Fibroblast of peridontal ligament (primary cell): ENCODE results near the gene UBE2Q2.

ENCODE experiments used
- DNase-seq: peaks from one replicate; pipeline ENCODE4 v3.0.0-alpha.2; 2010; ENCODE audit errors: extremely low read depth

The UBE2Q2 gene

DNA sequence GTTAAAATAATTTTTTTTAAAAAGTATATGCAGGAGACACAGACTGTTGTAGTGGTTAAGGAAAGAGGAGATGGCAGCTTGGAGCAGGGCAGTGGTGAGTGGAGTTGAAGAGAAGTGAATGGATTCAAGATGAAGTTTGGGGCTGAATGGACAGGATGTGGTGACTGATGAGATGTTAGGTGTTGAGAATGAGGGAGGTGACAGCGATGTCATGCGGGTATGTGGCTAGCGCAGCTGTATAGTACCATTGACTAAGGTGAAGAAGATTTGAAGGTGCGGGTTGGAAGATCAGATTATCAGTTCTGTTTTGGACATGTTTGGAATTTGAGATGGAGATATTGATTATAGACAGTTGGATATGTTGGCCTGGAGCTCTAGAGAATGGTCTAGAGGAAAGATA is 80.5 kb downstream of the UBE2Q2 start:
- DNase-seq = no peak

- DNase-seq = no peak
Measured at GRCh38 chr15:75924576-75924975, 81.3 kb downstream of the UBE2Q2 start.

- no peak for DNase-seq
Measured at GRCh38 chr15:75925440-75925839, 82.2 kb downstream of the UBE2Q2 start.

GRCh38 chr15:75926931-75927330 is 83.7 kb downstream of the UBE2Q2 start:
- DNase-seq = no peak

GRCh38 chr15:75927601-75928000 is 84.4 kb downstream of the UBE2Q2 start:
- no peak for DNase-seq

- peak; percentile 20 for DNase-seq
Measured at GRCh38 chr15:75928680-75929608, 85.7 kb downstream of the UBE2Q2 start.

DNA sequence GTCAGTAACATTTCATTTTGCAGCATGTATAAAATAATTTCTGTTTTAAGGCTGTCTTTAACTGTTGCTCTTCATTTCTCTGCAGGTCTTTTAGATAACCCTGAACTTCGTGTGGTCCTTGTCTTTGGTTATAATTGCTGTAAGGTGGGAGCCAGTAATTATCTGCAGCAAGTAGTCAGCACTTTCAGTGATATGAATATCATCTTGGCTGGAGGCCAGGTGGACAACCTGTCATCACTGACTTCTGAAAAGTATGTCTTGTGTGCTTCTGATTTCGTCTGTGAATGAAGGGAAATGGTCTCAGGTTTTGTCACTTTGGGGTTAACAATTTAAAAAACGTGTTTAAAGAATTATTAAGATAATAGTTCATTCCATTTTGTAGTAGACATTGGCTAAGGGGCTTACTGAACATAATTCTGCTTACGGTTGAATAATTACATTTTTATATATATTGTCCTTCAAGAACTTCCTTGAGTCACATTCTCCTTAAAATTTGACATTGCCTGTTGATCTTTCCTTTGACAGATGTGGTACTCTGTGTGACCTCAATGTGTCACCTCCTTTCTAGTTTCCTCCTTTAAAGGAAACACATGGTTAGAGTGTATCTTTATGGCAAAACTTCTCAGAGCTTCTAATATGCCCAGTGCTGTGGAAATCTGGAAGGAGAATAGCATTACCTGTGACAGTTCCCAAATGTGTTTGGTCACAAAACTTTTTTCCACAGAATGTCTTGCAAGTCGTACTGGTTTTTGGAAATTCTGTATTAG is 86.7 kb downstream of the UBE2Q2 start:
- no peak for DNase-seq

- no peak for DNase-seq
Measured at GRCh38 chr15:75930866-75931265, 87.6 kb downstream of the UBE2Q2 start.

DNA sequence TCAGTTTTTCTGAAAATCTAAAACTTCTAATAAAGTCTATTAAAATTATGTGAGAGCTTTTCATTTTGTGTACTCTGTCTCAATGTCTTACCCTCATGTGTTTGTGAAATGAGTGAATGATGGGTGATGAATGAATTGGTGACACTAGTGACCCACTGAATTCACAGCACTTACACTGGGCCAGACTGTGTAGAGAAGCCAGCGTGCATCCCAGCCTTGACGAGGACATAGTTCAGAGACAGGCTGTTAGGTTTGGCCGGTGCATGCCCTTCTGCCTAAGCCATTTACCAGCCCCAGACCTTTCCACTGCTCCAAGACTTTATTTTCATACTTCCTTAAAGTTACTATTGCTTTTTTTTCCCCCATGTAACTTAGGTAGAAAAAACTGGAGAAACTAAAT is 99.2 kb downstream of the UBE2Q2 start:
- DNase-seq = no peak

- no peak for DNase-seq
Measured at GRCh38 chr15:75943246-75943645, 100.0 kb downstream of the UBE2Q2 start.

GRCh38 chr15:75943713-75944215 is 100.5 kb downstream of the UBE2Q2 start:
- no peak for DNase-seq

DNA sequence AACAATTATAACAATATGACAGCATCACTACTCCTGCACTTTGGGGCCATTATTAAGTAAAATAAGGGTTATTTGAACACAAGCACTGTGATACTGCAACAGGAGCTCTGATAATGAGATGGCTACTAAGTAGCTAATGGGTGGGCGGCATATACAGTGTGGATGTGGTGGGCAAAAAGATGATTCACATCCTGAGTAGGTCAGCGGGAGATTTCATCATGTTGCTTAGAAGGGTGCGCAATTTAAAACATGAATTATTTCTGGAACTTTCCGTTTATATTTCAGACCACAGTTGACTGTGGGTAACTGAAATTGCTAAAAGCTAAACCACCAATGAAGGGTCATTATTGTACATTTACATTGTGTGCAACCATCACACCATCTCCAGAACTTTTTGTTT is 102.7 kb downstream of the UBE2Q2 start:
- DNase-seq = peak; percentile 53

GRCh38 chr15:75947092-75947491 is 103.8 kb downstream of the UBE2Q2 start:
- DNase-seq = peak; percentile 31

GRCh38 chr15:75948761-75949296 is 105.6 kb downstream of the UBE2Q2 start:
- no peak for DNase-seq
